CD8-positive, alpha-beta memory T cell (primary cell): ENCODE results near the gene TMPRSS9. TPM values are rescaled to one million over a fixed set of nuclear protein-coding genes. Genes with fewer than 3 reads are reported as not detected.

Experiments
- CTCF ChIA-PET: fragments of 350-600 bp; sonication (Branson Sonifier 250); formaldehyde crosslinking; loops from one replicate; lab custom pipeline; 2021; ENCODE audit warnings: antibody characterized with exemption; lab: Charles Lee
- POLR2A ChIA-PET: fragments of 350-600 bp; sonication (Branson Sonifier 250); formaldehyde crosslinking; loops from one replicate; lab custom pipeline; 2021; ENCODE audit warnings: antibody characterized with exemption; lab: Charles Lee
- DNase-seq, 5 donors: peaks; one replicate each; pipeline versions ENCODE4 v3.0.0 to v3.0.0-alpha.2; 2020 to 2022; ENCODE audit warnings: mixed read lengths in 1 of 5
- H3K27ac ChIP-seq: one replicate; pipeline ENCODE4 v1.7.0; 2013; ENCODE audit warnings: low read depth, mild to moderate bottlenecking, low read length, moderate library complexity
- H3K27me3 ChIP-seq: 2 replicates; pipeline ENCODE4 v1.7.0; 2013; ENCODE audit warnings: low read length, mild to moderate bottlenecking; ENCODE audit not compliant: insufficient read depth, poor library complexity, severe bottlenecking
- H3K36me3 ChIP-seq: 2 replicates; pipeline ENCODE4 v1.7.0; 2013; ENCODE audit warnings: mild to moderate bottlenecking, low read length, moderate library complexity; ENCODE audit not compliant: insufficient read depth
- H3K4me1 ChIP-seq: 2 replicates; pipeline ENCODE4 v1.7.0; 2013; ENCODE audit warnings: mild to moderate bottlenecking, low read length, moderate library complexity; ENCODE audit not compliant: insufficient read depth
- H3K4me3 ChIP-seq: 2 replicates; pipeline ENCODE4 v1.7.0; 2013; ENCODE audit warnings: mild to moderate bottlenecking, low read length
- H3K9me3 ChIP-seq: 2 replicates; pipeline ENCODE4 v1.7.0; 2013; ENCODE audit warnings: mild to moderate bottlenecking, low read length
- H3K27ac Mint-ChIP-seq, 8 donors: one replicate each; pipeline ENCODE4 v1.8.0; 2020 to 2021; ENCODE audit warnings: mixed read lengths in 8 of 8, mild to moderate bottlenecking in 6 of 8, inconsistent platforms in 3 of 8, moderate library complexity in 3 of 8
- H3K27me3 Mint-ChIP-seq, 2 donors: one replicate each; pipeline ENCODE4 v1.8.0; 2020 to 2021; ENCODE audit warnings: mixed read lengths in 2 of 2, mild to moderate bottlenecking in 1 of 2, moderate library complexity in 1 of 2
- H3K36me3 Mint-ChIP-seq, 3 donors: one replicate each; pipeline ENCODE4 v1.8.0; 2020 to 2021; ENCODE audit warnings: mixed read lengths in 3 of 3, inconsistent platforms in 1 of 3, mild to moderate bottlenecking in 1 of 3
- H3K4me1 Mint-ChIP-seq, 3 donors: one replicate each; pipeline ENCODE4 v1.8.0; 2020 to 2021; ENCODE audit warnings: mixed read lengths in 3 of 3, inconsistent platforms in 1 of 3, mild to moderate bottlenecking in 1 of 3
- H3K4me3 Mint-ChIP-seq, 7 donors: one replicate each; pipeline ENCODE4 v1.8.0; 2020 to 2021; ENCODE audit warnings: mixed read lengths in 7 of 7, mild to moderate bottlenecking in 6 of 7, moderate library complexity in 4 of 7, inconsistent platforms in 2 of 7
- H3K9me3 Mint-ChIP-seq, 5 donors: one replicate each; pipeline ENCODE4 v1.8.0; 2020 to 2022; ENCODE audit warnings: mixed read lengths in 5 of 5, mild to moderate bottlenecking in 3 of 5, moderate library complexity in 2 of 5, inconsistent platforms in 1 of 5
- polyA plus RNA-seq: library from polyadenylated mRNA; unstranded; fragments of 300-500 nt; fragmentation: Illumina TruSeq; gene quantifications from one replicate; pipeline ENCODE4 v1.2.3, GENCODE V29; 2021
- total RNA-seq, 2 experiments: library from RNA; stranded (reverse); gene quantifications; one replicate each; pipeline ENCODE4 v1.2.3, GENCODE V29; 2021

Gene TMPRSS9
- total and polyA plus RNA-seq, 3 experiments from 2014 or later = not detected

- Histone ChIP-seq H3K4me3 (no peak overlapping the region), H3K27me3 (no peaks in the 10 kb centered on the region), H3K36me3 (no peaks in the 10 kb centered on the region), H3K4me1 (peaks cover 24% of the 10 kb centered on the region), H3K9me3 (no peaks in the 10 kb centered on the region), H3K27ac (no peak overlapping the region)
- Mint-ChIP-seq H3K27ac (peak overlapping the region in 4 of 8 donors; percentile 15 to 90 (median 60)), H3K9me3 (no peaks in the 10 kb centered on the region), H3K4me3 (peak overlapping the region in 1 of 7 donors; percentile 12), H3K36me3 (peaks cover 0 to 14% (median 0%) of the 10 kb centered on the region in 3 donors), H3K4me1 (peaks cover 9 to 30% (median 11%) of the 10 kb centered on the region in 3 donors), H3K27me3 (peaks cover 0 to under 1% of the 10 kb centered on the region in 2 donors)
- DNase-seq = peak in 1 of 5 donors; percentile 51
- ChIA-PET POLR2A (interaction anchor here (0.5 kb wide), 1 partner anchor 1232 kb away, joined by 3 read pairs; no protein-coding TSS in a partner anchor), CTCF (no interaction called here)
Measured at GRCh38 chr19:2334986-2335846, 24.8 kb upstream of the TMPRSS9 start.

GRCh38 chr19:2335848-2336247, 24.2 kb upstream of the TMPRSS9 start:
- Histone ChIP-seq H3K27me3 (no peaks in the 10 kb centered on the region), H3K36me3 (no peaks in the 10 kb centered on the region), H3K9me3 (no peaks in the 10 kb centered on the region), H3K4me1 (peaks cover 20% of the 10 kb centered on the region), H3K27ac (no peak overlapping the region), H3K4me3 (no peak overlapping the region)
- H3K9me3 Mint-ChIP-seq = no peaks in the 10 kb centered on the region
- no peak for DNase-seq
- H3K4me3 Mint-ChIP-seq = peak overlapping the region in 1 of 7 donors; percentile 12
- POLR2A ChIA-PET = no interaction called here
- CTCF ChIA-PET = no interaction called here
- H3K27me3 Mint-ChIP-seq = no peaks in the 10 kb centered on the region
- peaks cover 7 to 24% (median 9%) of the 10 kb centered on the region in 3 donors for H3K4me1 Mint-ChIP-seq
- peak overlapping the region in 5 of 8 donors; percentile 15 to 86 (median 81) for H3K27ac Mint-ChIP-seq
- peaks cover 0 to 14% (median 0%) of the 10 kb centered on the region in 3 donors for H3K36me3 Mint-ChIP-seq

DNA sequence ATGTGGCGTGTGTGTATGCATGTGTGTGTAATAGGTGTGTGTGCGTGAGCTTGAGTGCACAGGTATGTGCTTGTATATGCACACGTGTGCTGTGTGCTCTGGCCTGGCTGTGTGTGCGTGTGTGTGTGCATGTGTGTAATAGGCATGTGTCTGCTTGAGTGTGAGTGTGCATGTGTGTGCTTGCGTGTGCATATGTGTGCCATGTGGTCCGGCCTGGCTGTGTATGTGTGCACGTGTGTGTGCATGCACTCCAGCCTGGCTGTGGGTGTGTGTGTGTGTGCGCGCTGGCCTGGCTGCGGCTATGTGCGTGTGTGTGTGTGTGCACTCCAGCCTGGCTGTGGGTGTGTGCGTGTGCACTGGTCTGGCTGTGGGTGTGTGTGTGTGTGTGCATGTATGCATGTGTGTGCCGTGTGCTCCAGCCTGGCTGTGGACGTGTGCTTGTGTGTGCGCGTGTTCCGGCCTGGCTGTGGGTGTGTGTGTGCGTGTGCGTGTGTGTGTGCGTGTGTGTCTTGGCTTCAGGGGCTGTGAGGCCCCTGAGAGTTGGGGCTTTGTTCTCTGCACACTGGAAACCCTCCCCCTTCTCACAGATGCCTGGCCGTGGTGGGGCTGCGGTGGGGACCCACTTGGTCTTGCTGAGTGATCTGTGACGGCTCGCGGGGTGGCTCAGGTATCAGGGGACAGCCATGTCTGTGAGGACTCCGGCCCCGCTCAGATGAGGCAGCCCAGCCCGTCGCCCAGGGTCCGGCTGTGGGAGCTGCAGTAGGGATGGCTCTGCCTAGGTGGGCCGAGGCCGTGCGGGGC, 23.3 kb upstream of the TMPRSS9 start:
- H3K27ac Mint-ChIP-seq = peak overlapping the region in 1 of 8 donors; percentile 81
- H3K36me3 Mint-ChIP-seq = peaks cover 0 to 18% (median 0%) of the 10 kb centered on the region in 3 donors
- Histone ChIP-seq H3K4me3 (no peak overlapping the region), H3K27me3 (no peaks in the 10 kb centered on the region), H3K27ac (no peak overlapping the region), H3K9me3 (no peaks in the 10 kb centered on the region), H3K36me3 (no peaks in the 10 kb centered on the region), H3K4me1 (peaks cover 12% of the 10 kb centered on the region)
- ChIA-PET POLR2A (no interaction called here), CTCF (no interaction called here)
- peaks cover 7 to 17% (median 9%) of the 10 kb centered on the region in 3 donors for H3K4me1 Mint-ChIP-seq
- no peaks in the 10 kb centered on the region for H3K27me3 Mint-ChIP-seq
- H3K9me3 Mint-ChIP-seq = no peaks in the 10 kb centered on the region
- H3K4me3 Mint-ChIP-seq = no peak overlapping the region
- DNase-seq = peak in 1 of 5 donors; percentile 42

DNA sequence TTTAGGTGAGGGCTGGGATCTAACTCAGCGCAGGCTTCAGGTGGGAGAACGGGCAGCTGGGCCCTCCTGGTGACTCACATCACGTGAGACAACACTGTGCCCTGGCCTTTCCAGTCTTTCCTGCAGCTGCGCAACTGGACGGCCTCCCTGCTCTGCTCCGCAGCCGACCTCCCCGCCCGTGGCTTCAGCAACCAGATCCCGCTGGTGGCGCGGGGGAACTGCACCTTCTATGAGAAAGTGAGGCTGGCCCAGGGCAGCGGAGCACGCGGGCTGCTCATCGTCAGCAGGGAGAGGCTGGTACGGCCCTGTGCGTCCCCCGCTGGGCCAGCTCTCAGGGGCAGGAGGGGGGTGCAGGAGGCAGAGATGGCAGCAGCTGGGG, 22.7 kb upstream of the TMPRSS9 start:
- ChIA-PET CTCF (no interaction called here), POLR2A (no interaction called here)
- Histone ChIP-seq H3K36me3 (no peaks in the 10 kb centered on the region), H3K4me3 (no peak overlapping the region), H3K27me3 (no peaks in the 10 kb centered on the region), H3K9me3 (no peaks in the 10 kb centered on the region), H3K27ac (no peak overlapping the region), H3K4me1 (peaks cover 6% of the 10 kb centered on the region)
- Mint-ChIP-seq H3K4me1 (peaks cover 7 to 11% (median 9%) of the 10 kb centered on the region in 3 donors), H3K36me3 (peaks cover 0 to 20% (median 0%) of the 10 kb centered on the region in 3 donors), H3K4me3 (no peak overlapping the region), H3K9me3 (no peaks in the 10 kb centered on the region), H3K27me3 (no peaks in the 10 kb centered on the region), H3K27ac (no peak overlapping the region)
- no peak for DNase-seq

DNA sequence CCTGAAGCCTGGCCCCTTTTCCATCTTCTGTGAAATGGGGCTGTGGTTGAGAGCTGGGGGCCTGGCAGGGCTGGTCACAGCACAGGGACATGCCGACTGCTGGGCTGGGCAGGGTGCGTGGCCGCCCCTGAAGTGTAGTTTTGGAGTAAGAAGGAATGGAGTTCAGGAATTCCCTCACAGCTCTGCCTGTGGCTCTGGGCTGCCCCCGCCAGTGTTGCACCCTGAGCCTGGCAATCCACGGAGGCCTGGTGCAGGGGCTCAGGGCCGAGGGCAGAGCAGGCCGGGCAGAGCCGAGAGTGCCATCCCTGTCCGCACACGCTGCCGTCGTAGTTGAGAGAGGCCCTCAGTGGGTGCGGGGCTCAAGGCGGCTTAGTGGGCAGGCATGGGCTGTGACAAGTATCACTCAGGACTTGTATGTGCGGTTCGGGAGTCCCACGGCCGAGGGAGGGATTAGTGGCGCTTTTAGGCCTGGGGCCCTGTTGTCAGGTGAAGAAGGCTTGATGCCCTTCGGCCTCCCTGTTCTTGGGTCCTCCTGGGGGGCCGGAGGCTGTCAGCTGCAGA, 21.9 kb upstream of the TMPRSS9 start:
- DNase-seq = no peak
- H3K4me3 ChIP-seq = no peak overlapping the region
- Mint-ChIP-seq H3K4me1 (peaks cover 7 to 9% (median 9%) of the 10 kb centered on the region in 3 donors), H3K9me3 (no peaks in the 10 kb centered on the region), H3K27me3 (no peaks in the 10 kb centered on the region), H3K4me3 (no peak overlapping the region), H3K36me3 (peaks cover 0 to 20% (median 0%) of the 10 kb centered on the region in 3 donors), H3K27ac (no peak overlapping the region)
- H3K4me1 ChIP-seq = no peaks in the 10 kb centered on the region
- no peaks in the 10 kb centered on the region for H3K27me3 ChIP-seq
- CTCF ChIA-PET = no interaction called here
- H3K36me3 ChIP-seq = no peaks in the 10 kb centered on the region
- no peaks in the 10 kb centered on the region for H3K9me3 ChIP-seq
- no peak overlapping the region for H3K27ac ChIP-seq
- POLR2A ChIA-PET = no interaction called here

- H3K4me3 Mint-ChIP-seq = no peak overlapping the region
- CTCF ChIA-PET = no interaction called here
- H3K4me1 ChIP-seq = no peaks in the 10 kb centered on the region
- H3K27me3 ChIP-seq = no peaks in the 10 kb centered on the region
- peaks cover 0 to 20% (median 0%) of the 10 kb centered on the region in 3 donors for H3K36me3 Mint-ChIP-seq
- DNase-seq = peak in 1 of 5 donors; percentile 46
- no peak overlapping the region for H3K27ac ChIP-seq
- no peaks in the 10 kb centered on the region for H3K27me3 Mint-ChIP-seq
- POLR2A ChIA-PET = no interaction called here
- no peaks in the 10 kb centered on the region for H3K36me3 ChIP-seq
- no peak overlapping the region for H3K27ac Mint-ChIP-seq
- H3K9me3 Mint-ChIP-seq = no peaks in the 10 kb centered on the region
- H3K4me1 Mint-ChIP-seq = peaks cover 7 to 9% (median 9%) of the 10 kb centered on the region in 3 donors
- H3K9me3 ChIP-seq = no peaks in the 10 kb centered on the region
- H3K4me3 ChIP-seq = no peak overlapping the region
Measured at GRCh38 chr19:2338751-2339643, 21.1 kb upstream of the TMPRSS9 start.

- no peaks in the 10 kb centered on the region for H3K36me3 ChIP-seq
- DNase-seq = no peak
Measured at GRCh38 chr19:2339644-2340310, 20.3 kb upstream of the TMPRSS9 start.

More at GRCh38 chr19:2339644-2340310, 20.3 kb upstream of the TMPRSS9 start:
- Histone ChIP-seq H3K4me3 (no peak overlapping the region), H3K9me3 (no peaks in the 10 kb centered on the region), H3K27ac (no peak overlapping the region), H3K27me3 (no peaks in the 10 kb centered on the region), H3K4me1 (no peaks in the 10 kb centered on the region)
- H3K27me3 Mint-ChIP-seq = no peaks in the 10 kb centered on the region
- no peak overlapping the region for H3K27ac Mint-ChIP-seq
- no peak overlapping the region for H3K4me3 Mint-ChIP-seq
- peaks cover 0 to 20% (median 0%) of the 10 kb centered on the region in 3 donors for H3K36me3 Mint-ChIP-seq
- no peaks in the 10 kb centered on the region for H3K9me3 Mint-ChIP-seq
- peaks cover 7 to 9% (median 9%) of the 10 kb centered on the region in 3 donors for H3K4me1 Mint-ChIP-seq
- CTCF ChIA-PET = no interaction called here
- POLR2A ChIA-PET = no interaction called here
